Loucy (cell line): ENCODE results near the gene ATP5F1B.

Experiments used
- H2AFZ ChIP-seq: fragments of 200-600 bp; sonication (generic); 2 replicates; pipeline ENCODE4 v1.6.0; 2016; ENCODE audit warnings: antibody characterized with exemption, mild to moderate bottlenecking, low read length, moderate library complexity
- H3F3A ChIP-seq: fragments of 200-600 bp; 2 replicates; pipeline ENCODE4 v1.6.0; 2016; ENCODE audit warnings: antibody characterized with exemption, low read depth, mild to moderate bottlenecking
- H3K27me3 ChIP-seq: fragments of 200-600 bp; sonication (generic); 2 replicates; pipeline ENCODE4 v1.6.1; 2014; ENCODE audit warnings: low read length, mild to moderate bottlenecking; ENCODE audit not compliant: insufficient read depth, poor library complexity, severe bottlenecking
- H3K36me3 ChIP-seq: fragments of 200-600 bp; sonication (generic); 2 replicates; pipeline ENCODE4 v1.6.1; 2016; ENCODE audit warnings: low read length; ENCODE audit not compliant: insufficient read depth
- H3K4me1 ChIP-seq: fragments of 200-600 bp; sonication (generic); 2 replicates; pipeline ENCODE4 v1.5.1; 2014; ENCODE audit warnings: low read length, mild to moderate bottlenecking; ENCODE audit not compliant: insufficient read depth, poor library complexity, severe bottlenecking
- H3K4me2 ChIP-seq: fragments of 200-600 bp; sonication (generic); 2 replicates; pipeline ENCODE4 v1.6.0; 2014; ENCODE audit warnings: antibody characterized with exemption, low read length, low read depth, mild to moderate bottlenecking; ENCODE audit not compliant: poor library complexity, severe bottlenecking
- H3K4me3 ChIP-seq: fragments of 200-600 bp; sonication (generic); 2 replicates; pipeline ENCODE4 v1.5.1; 2014; ENCODE audit warnings: low read length, mild to moderate bottlenecking, mixed read lengths; ENCODE audit not compliant: poor library complexity, severe bottlenecking
- H3K79me2 ChIP-seq: fragments of 200-600 bp; sonication (generic); 2 replicates; pipeline ENCODE4 v1.6.1; 2014; ENCODE audit warnings: low read length; ENCODE audit not compliant: insufficient read depth
- H3K9ac ChIP-seq: fragments of 200-600 bp; sonication (generic); 2 replicates; pipeline ENCODE4 v1.6.0; 2014; ENCODE audit warnings: mild to moderate bottlenecking, low read depth, low read length, moderate library complexity; ENCODE audit not compliant: poor library complexity, severe bottlenecking
- H3K9me2 ChIP-seq: fragments of 200-600 bp; sonication (generic); replicated peaks from 2 replicates; pipeline ENCODE4 v1.6.1; 2016; ENCODE audit warnings: low read depth, low read length, mixed read lengths
- H3K9me3 ChIP-seq: fragments of 200-600 bp; sonication (generic); 2 replicates; pipeline ENCODE4 v1.6.1; 2014; ENCODE audit warnings: mild to moderate bottlenecking, antibody characterized with exemption, low read length, low read depth; ENCODE audit not compliant: insufficient read depth
- H4K20me1 ChIP-seq: fragments of 200-600 bp; sonication (generic); 2 replicates; pipeline ENCODE4 v1.6.0; 2014; ENCODE audit warnings: antibody characterized with exemption, low read length, mild to moderate bottlenecking; ENCODE audit not compliant: insufficient read depth, poor library complexity, severe bottlenecking
- EZH2phosphoT487 ChIP-seq: fragments of 200-600 bp; IDR thresholded peaks from 2 replicates; pipeline ENCODE4 v1.6.1; 2018; ENCODE audit warnings: antibody characterized with exemption, mild to moderate bottlenecking, moderate library complexity, borderline replicate concordance
- TF ChIP-seq, protein P1 (sequence below): fragments of 200-600 bp; sonication (generic); conservative IDR thresholded peaks from 2 replicates; pipeline ENCODE4 v1.5.1; 2014; ENCODE audit warnings: mild to moderate bottlenecking, antibody characterized with exemption, low read length

The ATP5F1B gene

DNA sequence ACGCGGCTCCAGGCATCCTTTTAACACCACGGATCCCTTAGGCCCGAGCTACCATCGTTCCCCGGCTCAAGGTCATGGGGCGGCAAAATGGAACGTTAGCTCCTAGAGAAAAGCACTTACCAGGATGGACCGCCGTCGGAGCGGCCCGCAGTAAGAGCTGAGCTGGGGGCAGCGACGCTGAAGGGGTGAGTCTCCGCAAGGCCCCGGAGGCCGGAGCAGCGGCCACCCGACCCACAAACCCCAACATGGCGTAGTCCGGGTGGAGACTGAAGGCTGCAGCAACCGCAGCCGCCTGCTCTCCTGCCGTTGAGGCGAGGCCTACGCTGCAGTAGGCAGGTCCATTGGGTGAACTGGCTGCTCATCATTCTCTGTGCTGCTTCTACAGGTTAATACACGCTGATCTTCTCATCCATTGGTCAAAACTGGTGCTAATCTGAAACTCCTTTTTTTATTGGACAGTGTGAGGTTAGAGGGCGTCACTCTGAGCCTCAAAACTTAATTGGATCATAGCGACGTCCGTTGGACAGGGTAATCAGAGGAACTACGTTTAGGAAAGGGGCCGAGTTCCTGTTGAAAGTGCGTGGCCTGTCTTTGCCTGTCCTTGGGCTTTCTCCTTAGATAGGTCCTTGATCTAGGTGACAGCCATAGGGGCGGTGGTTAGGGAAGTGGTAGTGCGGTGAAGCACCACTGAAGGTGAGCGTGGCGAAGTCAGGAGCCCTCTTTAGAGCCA, at the start of gene ATP5F1B:
ATP5F1B (minus strand) TSS at position 268 of the 730 bp plus-strand sequence; CDS start at position 247, 21 bp downstream.
- H4K20me1 ChIP-seq = peaks cover 48% of the 10 kb centered on the region
- H3F3A ChIP-seq = no peaks in the 10 kb centered on the region
- H3K9ac ChIP-seq = peak within 1 kb of the TSS; percentile 97
- no peaks in the 10 kb centered on the region for H3K9me2 ChIP-seq
- peaks cover 32% of the 10 kb centered on the region for H3K4me1 ChIP-seq
- peaks cover 21% of the 10 kb centered on the region; the same call in 1 of the 2 replicates for H3K36me3 ChIP-seq
- peaks cover 45% of the 10 kb centered on the region for H3K79me2 ChIP-seq
- H2AFZ ChIP-seq = peak within 1 kb of the TSS; percentile 54; the same call in 1 of the 2 replicates
- no peaks in the 10 kb centered on the region for H3K9me3 ChIP-seq
- peak within 1 kb of the TSS; percentile 99 for H3K4me2 ChIP-seq
- peaks cover 5% of the 10 kb centered on the region for H3K27me3 ChIP-seq
- TF ChIP-seq, protein P1, sequence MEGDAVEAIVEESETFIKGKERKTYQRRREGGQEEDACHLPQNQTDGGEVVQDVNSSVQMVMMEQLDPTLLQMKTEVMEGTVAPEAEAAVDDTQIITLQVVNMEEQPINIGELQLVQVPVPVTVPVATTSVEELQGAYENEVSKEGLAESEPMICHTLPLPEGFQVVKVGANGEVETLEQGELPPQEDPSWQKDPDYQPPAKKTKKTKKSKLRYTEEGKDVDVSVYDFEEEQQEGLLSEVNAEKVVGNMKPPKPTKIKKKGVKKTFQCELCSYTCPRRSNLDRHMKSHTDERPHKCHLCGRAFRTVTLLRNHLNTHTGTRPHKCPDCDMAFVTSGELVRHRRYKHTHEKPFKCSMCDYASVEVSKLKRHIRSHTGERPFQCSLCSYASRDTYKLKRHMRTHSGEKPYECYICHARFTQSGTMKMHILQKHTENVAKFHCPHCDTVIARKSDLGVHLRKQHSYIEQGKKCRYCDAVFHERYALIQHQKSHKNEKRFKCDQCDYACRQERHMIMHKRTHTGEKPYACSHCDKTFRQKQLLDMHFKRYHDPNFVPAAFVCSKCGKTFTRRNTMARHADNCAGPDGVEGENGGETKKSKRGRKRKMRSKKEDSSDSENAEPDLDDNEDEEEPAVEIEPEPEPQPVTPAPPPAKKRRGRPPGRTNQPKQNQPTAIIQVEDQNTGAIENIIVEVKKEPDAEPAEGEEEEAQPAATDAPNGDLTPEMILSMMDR = no peak
- no peak for TF ChIP-seq EZH2phosphoT487
- peak within 1 kb of the TSS; percentile 93 for H3K4me3 ChIP-seq

DNA sequence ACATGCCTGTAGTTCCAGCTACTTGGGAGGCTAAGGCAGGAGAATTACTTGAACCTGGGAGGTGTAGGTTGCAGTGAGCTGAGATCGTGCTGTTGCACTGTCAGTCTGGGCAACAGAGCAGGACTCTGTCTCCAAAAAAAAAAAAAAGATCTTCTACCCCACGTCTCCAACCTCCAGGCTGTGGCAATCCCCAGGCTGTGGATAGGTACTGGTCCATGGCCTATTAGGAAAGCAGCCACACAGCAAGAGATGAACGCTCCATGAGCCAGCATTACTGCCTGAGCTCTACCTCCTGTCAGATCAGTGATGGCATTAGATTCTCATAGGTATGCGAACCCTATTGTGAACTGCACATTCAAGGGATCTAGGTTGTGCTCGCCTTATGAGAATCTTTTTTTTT, 48.4 kb upstream of the ATP5F1B start:
- H3K4me2 ChIP-seq = no peak overlapping the region
- no peaks in the 10 kb centered on the region for H3K36me3 ChIP-seq
- 0 out of 2 replicates have a peak, but pooled peaks cover 2% of the 10 kb centered on the region for H3F3A ChIP-seq
- no peak overlapping the region for H2AFZ ChIP-seq
- H3K9ac ChIP-seq = no peak overlapping the region
- no peaks in the 10 kb centered on the region for H3K27me3 ChIP-seq
- TF ChIP-seq, protein P1 = no peak
- no peak for TF ChIP-seq EZH2phosphoT487
- no peaks in the 10 kb centered on the region for H3K9me3 ChIP-seq
- H4K20me1 ChIP-seq = no peaks in the 10 kb centered on the region
- peaks cover 8% of the 10 kb centered on the region; the same call in 1 of the 2 replicates for H3K79me2 ChIP-seq
- H3K4me1 ChIP-seq = peaks cover 9% of the 10 kb centered on the region
- H3K4me3 ChIP-seq = no peak overlapping the region
- no peaks in the 10 kb centered on the region for H3K9me2 ChIP-seq

DNA sequence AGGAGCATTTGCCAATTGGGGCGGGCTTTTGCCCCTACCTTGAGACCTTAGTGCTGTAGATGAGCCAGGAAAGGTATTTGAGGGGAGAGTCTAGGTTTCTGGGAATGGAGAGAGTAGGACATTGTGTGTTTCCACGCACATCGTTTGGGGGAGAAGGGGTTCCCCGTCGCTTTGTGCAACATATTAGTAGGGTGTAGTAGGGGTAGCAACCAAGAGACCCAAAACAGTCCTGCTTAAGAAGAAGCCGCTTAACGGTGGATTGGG, 43.0 kb upstream of the ATP5F1B start:
- H2AFZ ChIP-seq = peak overlapping the region; percentile 49
- H3K79me2 ChIP-seq = peaks cover 53% of the 10 kb centered on the region
- H3K4me3 ChIP-seq = peak overlapping the region; percentile 78
- no peaks in the 10 kb centered on the region for H3K9me3 ChIP-seq
- H3K4me2 ChIP-seq = peak overlapping the region; percentile 94
- peak overlapping the region; percentile 98 for H3K9ac ChIP-seq
- peaks cover 25% of the 10 kb centered on the region for H3K4me1 ChIP-seq
- peaks cover 9% of the 10 kb centered on the region for H3K27me3 ChIP-seq
- TF ChIP-seq, protein P1 = no peak
- no peak for TF ChIP-seq EZH2phosphoT487
- H4K20me1 ChIP-seq = peaks cover 38% of the 10 kb centered on the region
- no peaks in the 10 kb centered on the region for H3K36me3 ChIP-seq
- H3K9me2 ChIP-seq = no peaks in the 10 kb centered on the region
- peaks cover 13% of the 10 kb centered on the region for H3F3A ChIP-seq
